DND-41 (cell line): Measurements from ENCODE around the gene SMC1A.

ENCODE experiments used
- ATAC-seq: fragments of 200-7000 bp; cut with Tn5 transposase; 3 replicates; pipeline ENCODE4 v1.9.1; 2021; ENCODE audit warnings: low read depth; ENCODE audit not compliant: insufficient read depth
- DNase-seq: peaks from one replicate; pipeline ENCODE4 v3.0.0-alpha.2; 2020
- H2AFZ ChIP-seq: 2 replicates; pipeline ENCODE4 v1.6.0; 2012; ENCODE audit warnings: low read depth, low read length
- H3K27ac ChIP-seq: 2 replicates; pipeline ENCODE4 v1.5.1; 2012; ENCODE audit warnings: low read length, inconsistent platforms
- H3K27me3 ChIP-seq: fragments of 200-600 bp; sonication (generic); 2 replicates; pipeline ENCODE4 v1.6.0; 2012; ENCODE audit warnings: low read length, mild to moderate bottlenecking, inconsistent platforms; ENCODE audit not compliant: insufficient read depth, poor library complexity
- H3K36me3 ChIP-seq: 2 replicates; pipeline ENCODE4 v1.5.1; 2012; ENCODE audit warnings: low read length, inconsistent platforms; ENCODE audit not compliant: insufficient read depth
- H3K4me1 ChIP-seq: 2 replicates; pipeline ENCODE4 v1.5.1; 2012; ENCODE audit warnings: mild to moderate bottlenecking, low read length; ENCODE audit not compliant: insufficient read depth
- H3K4me2 ChIP-seq: 2 replicates; pipeline ENCODE4 v1.6.0; 2012; ENCODE audit warnings: mild to moderate bottlenecking, moderate library complexity, low read length, inconsistent platforms; ENCODE audit not compliant: insufficient read depth
- H3K4me3 ChIP-seq, 2 experiments: fragments of 200-600 bp in 1 of 2; shearing (Covaris generic) in 1 of 2; 2 replicates each; pipeline ENCODE4 v1.5.1; 2012 to 2016; ENCODE audit warnings: inconsistent platforms in 2 of 2, low read length in 2 of 2, mild to moderate bottlenecking in 2 of 2, low read depth in 1 of 2, moderate library complexity in 1 of 2
- H3K79me2 ChIP-seq: 2 replicates; pipeline ENCODE4 v1.6.0; 2012; ENCODE audit warnings: low read length, inconsistent platforms; ENCODE audit not compliant: insufficient read depth
- H3K9ac ChIP-seq: 2 replicates; pipeline ENCODE4 v1.6.0; 2012; ENCODE audit warnings: low read depth, mild to moderate bottlenecking, inconsistent platforms, low read length, moderate library complexity
- H3K9me3 ChIP-seq: 2 replicates; pipeline ENCODE4 v1.5.1; 2012; ENCODE audit warnings: low read length, moderate library complexity, mild to moderate bottlenecking, inconsistent platforms; ENCODE audit not compliant: insufficient read depth, severe bottlenecking
- H4K20me1 ChIP-seq: 2 replicates; pipeline ENCODE4 v1.6.0; 2012; ENCODE audit warnings: low read length; ENCODE audit not compliant: insufficient read depth
- EZH2 ChIP-seq: IDR thresholded peaks from 3 replicates; pipeline ENCODE4 v1.6.1; 2012; ENCODE audit warnings: borderline replicate concordance, low read depth, mild to moderate bottlenecking, moderate library complexity, low read length, inconsistent platforms; ENCODE audit not compliant: severe bottlenecking
- TF ChIP-seq, protein P1 (sequence below): IDR thresholded peaks from 2 replicates; pipeline ENCODE4 v1.5.1; 2012; ENCODE audit warnings: borderline replicate concordance, low read length, moderate library complexity, mild to moderate bottlenecking; ENCODE audit not compliant: poor library complexity, severe bottlenecking; ENCODE audit errors: extremely low read depth

SMC1A gene

DNA sequence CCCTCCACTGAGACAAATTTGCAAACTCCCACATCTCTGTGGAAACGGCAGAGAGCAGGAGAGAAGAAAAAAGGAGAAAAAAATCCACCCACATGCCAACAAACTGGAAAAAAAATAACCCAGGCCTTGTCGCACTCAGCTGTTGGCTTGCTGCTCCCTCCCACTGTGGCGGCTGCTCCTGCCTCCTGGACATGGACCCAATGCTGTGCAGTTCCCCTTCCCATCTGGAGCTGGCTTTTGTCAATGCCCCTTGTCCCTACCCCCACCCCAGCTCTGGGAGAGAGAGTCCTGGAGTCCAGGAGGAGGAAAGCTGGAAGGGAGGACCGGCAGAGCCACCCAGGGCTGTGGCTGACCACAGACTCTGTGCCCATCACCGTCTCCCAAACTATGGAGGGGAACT lies 90.2 kb downstream of the SMC1A start:
- Histone ChIP-seq H3K4me3 (no peak overlapping the region), H3K27ac (no peak overlapping the region), H3K79me2 (no peaks in the 10 kb centered on the region), H3K9ac (no peak overlapping the region), H3K27me3 (no peaks in the 10 kb centered on the region), H4K20me1 (no peaks in the 10 kb centered on the region), H3K9me3 (no peaks in the 10 kb centered on the region), H3K36me3 (no peaks in the 10 kb centered on the region), H3K4me1 (no peaks in the 10 kb centered on the region), H2AFZ (no peak overlapping the region), H3K4me2 (no peak overlapping the region)
- TF ChIP-seq EZH2, result no peak
- TF ChIP-seq, protein P1, sequence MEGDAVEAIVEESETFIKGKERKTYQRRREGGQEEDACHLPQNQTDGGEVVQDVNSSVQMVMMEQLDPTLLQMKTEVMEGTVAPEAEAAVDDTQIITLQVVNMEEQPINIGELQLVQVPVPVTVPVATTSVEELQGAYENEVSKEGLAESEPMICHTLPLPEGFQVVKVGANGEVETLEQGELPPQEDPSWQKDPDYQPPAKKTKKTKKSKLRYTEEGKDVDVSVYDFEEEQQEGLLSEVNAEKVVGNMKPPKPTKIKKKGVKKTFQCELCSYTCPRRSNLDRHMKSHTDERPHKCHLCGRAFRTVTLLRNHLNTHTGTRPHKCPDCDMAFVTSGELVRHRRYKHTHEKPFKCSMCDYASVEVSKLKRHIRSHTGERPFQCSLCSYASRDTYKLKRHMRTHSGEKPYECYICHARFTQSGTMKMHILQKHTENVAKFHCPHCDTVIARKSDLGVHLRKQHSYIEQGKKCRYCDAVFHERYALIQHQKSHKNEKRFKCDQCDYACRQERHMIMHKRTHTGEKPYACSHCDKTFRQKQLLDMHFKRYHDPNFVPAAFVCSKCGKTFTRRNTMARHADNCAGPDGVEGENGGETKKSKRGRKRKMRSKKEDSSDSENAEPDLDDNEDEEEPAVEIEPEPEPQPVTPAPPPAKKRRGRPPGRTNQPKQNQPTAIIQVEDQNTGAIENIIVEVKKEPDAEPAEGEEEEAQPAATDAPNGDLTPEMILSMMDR, result no peak
- ATAC-seq (no peak), DNase-seq (no peak)

GRCh38 chrX:53330331-53330730 lies 92.1 kb downstream of the SMC1A start:
- no peaks in the 10 kb centered on the region for H3K36me3 ChIP-seq
- no peak overlapping the region for H2AFZ ChIP-seq
- TF ChIP-seq EZH2, result no peak
- TF ChIP-seq, protein P1, result no peak
- H3K4me1 ChIP-seq, result no peaks in the 10 kb centered on the region
- H3K27ac ChIP-seq, result no peak overlapping the region
- no peak overlapping the region for H3K4me2 ChIP-seq
- H3K9me3 ChIP-seq, result no peaks in the 10 kb centered on the region
- no peak overlapping the region for H3K4me3 ChIP-seq
- DNase-seq (no peak), ATAC-seq (no peak)
- H3K9ac ChIP-seq, result no peak overlapping the region
- no peaks in the 10 kb centered on the region for H3K79me2 ChIP-seq
- H4K20me1 ChIP-seq, result no peaks in the 10 kb centered on the region
- H3K27me3 ChIP-seq, result no peaks in the 10 kb centered on the region

DNA sequence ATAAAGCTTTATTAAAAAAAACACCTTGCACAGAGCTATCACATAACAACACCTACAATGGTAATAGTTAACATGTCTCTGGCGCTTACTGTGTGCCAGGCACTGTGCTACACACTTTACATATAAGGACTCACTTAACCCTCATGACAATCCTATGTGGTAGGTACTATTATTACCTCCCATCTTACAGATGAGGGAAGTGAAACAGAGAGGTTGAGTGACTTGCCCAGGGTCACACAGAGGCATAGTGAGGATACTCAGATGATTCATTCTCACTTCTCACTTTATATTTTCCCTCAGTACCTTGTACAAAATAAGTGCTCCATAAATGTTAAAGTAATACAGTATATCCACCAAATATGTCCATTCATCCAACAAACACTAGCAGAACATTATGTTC lies 97.7 kb downstream of the SMC1A start:
- DNase-seq (no peak), ATAC-seq (no peak)
- no peaks in the 10 kb centered on the region for H4K20me1 ChIP-seq
- TF ChIP-seq, protein P1, result no peak
- no peak for TF ChIP-seq EZH2
- no peaks in the 10 kb centered on the region for H3K27me3 ChIP-seq
- no peaks in the 10 kb centered on the region for H3K9me3 ChIP-seq
- H3K9ac ChIP-seq, result no peak overlapping the region
- no peaks in the 10 kb centered on the region for H3K4me1 ChIP-seq
- H3K4me2 ChIP-seq, result no peak overlapping the region
- H3K4me3 ChIP-seq, result no peak overlapping the region
- no peaks in the 10 kb centered on the region for H3K79me2 ChIP-seq
- no peaks in the 10 kb centered on the region for H3K36me3 ChIP-seq
- H3K27ac ChIP-seq, result no peak overlapping the region
- H2AFZ ChIP-seq, result no peak overlapping the region
